K562 (cell line): ENCODE data around the gene ARHGAP42.

Source experiments
- CTCF ChIP-seq, 3 experiments: IDR thresholded peaks in 2 of 3; conservative IDR thresholded peaks in 1 of 3; 2 replicates each; pipeline ENCODE4 v1.5.1; 2011 to 2012; ENCODE audit warnings: low read length in 3 of 3, mild to moderate bottlenecking in 3 of 3, control low read depth in 2 of 3, improper control_type of control experiment in 1 of 3, inconsistent platforms in 1 of 3, low read depth in 1 of 3, mixed read lengths in 1 of 3, moderate library complexity in 1 of 3; ENCODE audit not compliant: insufficient read depth in 2 of 3
- GABPB2 ChIP-seq: fragments of 250-450 bp; sonication (Bioruptor Pico); conservative IDR thresholded peaks from 2 replicates; pipeline ENCODE4 v1.5.1; 2021; ENCODE audit warnings: mild to moderate bottlenecking
- PCBP2 ChIP-seq: fragments of 200-400 bp; formaldehyde crosslinking; IDR thresholded peaks from 2 replicates; pipeline ENCODE4 v1.6.1; 2018; ENCODE audit warnings: low read length, low read depth, mild to moderate bottlenecking, moderate library complexity; ENCODE audit not compliant: poor library complexity, severe bottlenecking
- PKNOX1 ChIP-seq: fragments of 450-650 bp; IDR thresholded peaks from 2 replicates; pipeline ENCODE4 v1.6.1; 2016
- THAP7 ChIP-seq: fragments of 250-450 bp; sonication (Bioruptor Pico); IDR thresholded peaks from 2 replicates; pipeline ENCODE4 v1.5.0; 2021
- ZBTB26 ChIP-seq: fragments of 450-650 bp; formaldehyde crosslinking; IDR thresholded peaks from 2 replicates; pipeline ENCODE4 v1.4.0; 2022; ENCODE audit warnings: missing genetic modification characterization
- ZNF639 ChIP-seq, 2 experiments: fragments of 200-800 bp in 1 of 2; sonication (Bioruptor generic) in 1 of 2; sonication (generic) in 1 of 2; formaldehyde crosslinking in 1 of 2; IDR thresholded peaks in 1 of 2; conservative IDR thresholded peaks in 1 of 2; 2 replicates each; pipeline versions ENCODE4 v1.5.0 to v1.6.1; 2016 to 2020; ENCODE audit warnings: missing compliant biosample characterization in 1 of 2, missing genetic modification characterization in 1 of 2, missing genetic modification reagents in 1 of 2

- TF ChIP-seq PCBP2 (no peak), ZBTB26 (CRISPR knock-in tag) (no peak), ZNF639 (CRISPR knock-in tag; conservative IDR thresholded peaks at IDR 0.05 in 1 of 2, IDR thresholded peaks at IDR 0.05 in 1 of 2) (no peak), GABPB2 (CRISPR knock-in tag) (no peak), PKNOX1 (no peak), CTCF (IDR thresholded peaks at IDR 0.05 in 2 of 3, conservative IDR thresholded peaks at IDR 0.05 in 1 of 3; ENCODE audit: insufficient read depth in 2 of 3, low read depth in 1 of 3, low read length in 3 of 3) (no peak), THAP7 (CRISPR knock-in tag) (no peak)
These were observed 249.7 kb downstream of the ARHGAP42 start for GRCh38 chr11:100936781-100937180.
